Esophagus mucosa (tissue), 1 donor: ENCODE results near the gene LHFPL6. TPM values are rescaled to one million over a fixed set of nuclear protein-coding genes. Genes with fewer than 3 reads are reported as not detected.

Experiments
- ATAC-seq: fragments of 200-7000 bp; cut with Tn5 transposase; one replicate; pipeline ENCODE4 v1.9.1; 2020
- total RNA-seq: library from RNA; stranded (reverse); gene quantifications from one replicate; pipeline ENCODE4 v1.2.4, GENCODE V29; 2023
- donor health status: DM: yes; HTN: yes; CAD: no.

Gene LHFPL6
- total RNA-seq, 1 donor from 2014 or later, result 3.3 TPM

DNA sequence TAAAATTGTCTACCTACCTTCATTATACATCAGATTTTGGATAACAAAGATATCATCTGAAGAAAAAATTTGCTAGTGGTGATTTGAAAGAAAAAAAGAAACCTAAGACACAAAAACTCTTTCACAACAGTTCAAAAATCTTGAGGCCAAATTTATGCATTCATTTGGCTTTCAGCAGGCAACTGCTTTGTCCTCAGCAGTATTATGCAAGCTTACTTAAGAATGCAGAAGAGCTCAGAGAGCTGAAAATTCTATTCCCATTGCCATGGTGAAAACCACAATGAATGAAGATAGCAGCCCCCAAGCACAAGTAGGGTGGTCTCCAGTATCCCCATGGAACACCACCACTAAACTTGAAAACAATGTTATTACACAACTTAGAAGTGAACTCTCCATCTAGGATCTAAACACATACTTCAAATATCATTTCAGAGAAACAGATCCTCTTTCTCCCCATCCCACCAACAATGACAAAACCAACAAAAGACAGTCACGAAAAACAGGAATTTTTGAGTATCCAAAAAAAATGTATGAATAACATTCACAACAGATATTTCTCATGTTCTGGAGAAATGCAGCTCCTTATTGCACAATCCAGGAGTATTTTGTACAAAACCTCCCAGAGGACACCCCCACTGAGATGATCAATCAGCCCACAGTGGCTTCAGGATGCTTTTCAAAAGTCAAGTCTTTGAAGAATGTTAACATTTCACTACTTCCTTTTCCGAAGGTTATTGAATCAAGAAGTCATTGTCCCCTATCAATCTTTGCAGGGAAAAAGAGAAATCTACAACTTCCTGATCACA, 192.7 kb downstream of the LHFPL6 start:
- ATAC-seq, result no peak

DNA sequence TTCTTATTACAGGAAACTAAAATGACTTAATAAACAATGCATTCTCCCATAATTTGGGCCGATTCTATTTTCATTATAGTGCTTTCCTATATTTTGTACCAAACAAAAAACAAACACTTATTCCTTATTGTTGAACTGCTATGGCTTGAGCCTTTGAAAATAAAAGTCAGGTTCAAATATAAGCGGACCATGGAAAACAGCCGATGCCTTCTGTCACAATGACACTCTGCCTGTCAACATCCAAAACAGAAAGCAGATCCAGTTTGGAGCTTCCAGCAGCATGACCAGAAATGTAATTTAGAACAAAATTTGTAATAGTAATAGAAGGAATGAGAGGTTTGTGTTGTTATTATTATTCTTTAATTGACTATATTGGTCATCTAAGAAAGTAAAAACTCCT, 194.5 kb downstream of the LHFPL6 start:
- ATAC-seq, result no peak

DNA sequence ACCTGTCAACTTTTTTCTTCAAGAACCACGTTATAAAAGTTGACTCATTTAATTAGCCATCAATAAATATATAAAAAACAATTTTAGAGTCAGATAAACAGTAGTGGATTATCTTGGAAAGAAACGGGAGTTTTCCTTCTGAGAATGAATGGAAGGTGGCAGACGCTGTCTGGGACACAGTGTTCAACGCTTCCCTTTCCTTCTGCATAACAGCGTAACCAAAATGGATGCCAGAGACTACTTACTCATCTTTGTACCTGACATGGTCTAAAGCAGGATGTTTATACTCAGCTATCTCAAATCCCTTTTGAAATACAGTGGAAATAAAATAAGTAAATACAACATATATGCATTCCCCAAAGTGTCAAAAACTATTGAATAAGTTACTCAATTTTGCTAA, 195.2 kb downstream of the LHFPL6 start:
- no peak for ATAC-seq

DNA sequence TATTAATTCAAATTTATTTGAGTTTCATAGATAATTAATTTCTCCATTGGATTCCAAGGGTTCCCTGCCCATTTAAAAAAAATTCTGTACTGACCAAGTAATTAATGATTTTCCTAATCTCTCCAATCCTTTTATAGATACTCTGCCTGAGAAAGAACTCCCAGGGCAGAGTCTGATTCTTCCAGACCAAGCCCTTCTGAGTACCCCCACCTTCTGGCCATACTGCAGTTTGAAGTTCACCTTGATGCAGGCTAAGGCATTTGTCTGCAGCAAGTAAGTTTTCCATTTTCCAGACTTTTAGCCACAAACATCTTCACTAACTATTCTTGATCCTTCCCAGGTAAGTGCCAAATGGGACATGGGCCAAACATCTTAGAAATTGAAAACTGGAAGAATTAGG, 195.9 kb downstream of the LHFPL6 start:
- ATAC-seq, result no peak

DNA sequence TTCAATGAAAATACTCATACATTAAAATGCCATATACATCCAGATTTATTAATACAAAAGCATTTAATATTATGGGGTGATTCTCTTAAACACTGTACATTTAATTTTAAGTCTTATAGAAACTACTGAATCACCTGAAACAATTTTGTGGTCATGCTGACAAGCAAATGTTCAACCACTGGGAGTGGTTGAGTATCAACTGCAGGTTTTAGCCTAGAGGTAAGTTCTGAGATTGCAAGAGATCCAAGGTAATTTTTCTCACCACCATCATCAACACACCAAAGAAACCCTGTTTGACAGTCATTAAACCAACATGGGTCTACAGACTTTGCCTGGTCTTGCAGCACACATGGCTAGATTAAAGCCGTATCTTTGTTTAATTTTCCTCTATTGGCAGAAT, 196.3 kb downstream of the LHFPL6 start:
- no peak for ATAC-seq

DNA sequence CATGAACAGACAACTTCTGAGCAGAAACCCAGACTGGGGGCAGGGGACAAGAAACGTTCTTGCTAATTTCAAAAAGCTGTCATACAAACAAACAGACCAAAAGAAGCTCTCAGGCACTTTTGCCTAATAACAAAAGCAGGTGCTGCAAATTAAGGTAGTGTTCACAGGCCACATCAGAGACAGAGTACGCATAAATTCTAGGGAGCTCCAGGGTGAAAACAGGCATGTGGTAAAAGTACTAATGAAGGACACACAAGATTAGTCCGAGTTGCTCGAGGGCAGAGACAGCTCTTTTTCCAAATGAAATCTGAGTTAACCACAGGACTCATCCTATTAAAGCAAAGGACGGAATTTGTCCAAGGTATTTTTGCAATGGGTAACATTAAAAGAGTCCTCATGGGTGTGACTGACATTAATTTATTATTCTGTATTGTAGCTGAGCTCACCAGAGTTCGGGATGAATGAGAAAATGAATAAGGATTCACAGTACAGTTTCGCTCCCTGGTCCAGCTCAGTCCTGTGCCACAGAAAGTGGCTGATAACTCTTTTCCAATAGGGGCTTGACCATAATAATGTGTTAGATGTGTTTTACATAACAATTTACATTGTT, 197.3 kb downstream of the LHFPL6 start:
- no peak for ATAC-seq

DNA sequence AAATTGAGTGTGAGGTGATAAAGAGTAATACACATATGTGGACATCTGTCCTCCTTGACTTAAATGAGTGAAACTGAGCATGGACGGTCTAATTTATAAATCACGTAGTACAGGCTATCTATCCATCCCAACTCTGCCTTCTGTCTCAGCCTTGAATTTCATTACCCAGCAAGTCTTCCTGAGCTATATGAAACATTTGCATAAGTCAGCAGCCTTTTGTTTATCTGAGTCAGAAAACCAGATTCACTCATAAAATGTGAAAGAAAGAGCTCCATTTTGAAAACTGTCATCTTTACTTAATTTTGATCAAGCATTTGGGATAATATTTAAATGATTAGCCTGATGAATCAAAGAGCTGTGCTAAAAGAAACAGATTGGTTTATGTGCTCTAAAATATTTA, 197.9 kb downstream of the LHFPL6 start:
- ATAC-seq, result no peak

DNA sequence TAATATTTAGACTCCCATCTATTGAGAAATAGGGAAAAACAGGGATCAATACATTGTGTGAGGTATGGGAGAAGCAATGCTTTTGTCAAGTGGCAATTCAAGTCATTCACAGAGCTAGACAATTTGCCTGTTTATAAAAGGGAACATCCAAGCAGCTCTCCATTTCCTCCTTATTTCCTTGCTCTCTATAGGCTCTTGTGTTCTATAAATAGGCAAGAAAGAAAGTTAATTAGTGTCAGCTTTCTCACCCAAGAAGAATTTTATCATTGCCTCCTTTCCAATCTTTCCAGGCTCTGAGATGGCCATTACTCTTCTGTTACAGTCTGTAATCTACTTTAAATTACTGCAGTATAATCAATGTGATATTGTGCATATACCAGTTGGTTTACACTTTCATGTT, 199.9 kb downstream of the LHFPL6 start:
- no peak for ATAC-seq

DNA sequence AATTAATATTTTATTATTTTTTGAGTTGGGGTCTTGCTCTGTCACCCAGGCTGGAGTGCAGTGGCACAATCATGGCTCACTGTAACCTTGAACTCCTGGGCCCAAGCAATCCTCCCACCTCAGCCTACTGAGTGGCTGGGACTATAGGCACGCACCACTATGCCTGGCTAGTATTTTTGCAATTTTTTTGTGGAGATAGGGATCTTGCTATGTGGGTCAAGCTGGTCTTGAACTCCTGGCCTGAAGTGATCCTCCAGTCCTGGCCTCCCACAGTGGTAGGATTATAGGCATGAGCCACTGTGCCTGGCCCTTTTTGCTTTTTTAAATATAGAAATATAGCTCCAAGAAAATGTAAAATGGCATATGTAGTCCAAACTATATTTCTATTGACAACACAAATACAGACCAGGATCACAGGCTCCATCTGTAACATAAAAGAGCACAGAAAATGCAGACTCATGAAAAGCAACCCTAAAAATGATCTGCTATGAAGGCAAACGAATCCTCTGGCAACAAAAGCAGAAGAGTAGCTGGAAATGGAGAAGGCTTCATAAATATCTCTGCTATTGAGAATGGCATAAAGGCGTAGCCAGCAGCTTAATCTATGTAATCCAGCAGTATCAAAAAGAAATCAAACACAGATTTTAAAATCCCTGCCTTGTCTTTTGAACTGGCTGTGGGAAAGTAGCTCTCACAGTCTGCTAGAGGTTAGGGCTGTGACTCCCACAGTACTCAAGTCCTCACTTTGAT, 200.6 kb downstream of the LHFPL6 start:
- no peak for ATAC-seq

DNA sequence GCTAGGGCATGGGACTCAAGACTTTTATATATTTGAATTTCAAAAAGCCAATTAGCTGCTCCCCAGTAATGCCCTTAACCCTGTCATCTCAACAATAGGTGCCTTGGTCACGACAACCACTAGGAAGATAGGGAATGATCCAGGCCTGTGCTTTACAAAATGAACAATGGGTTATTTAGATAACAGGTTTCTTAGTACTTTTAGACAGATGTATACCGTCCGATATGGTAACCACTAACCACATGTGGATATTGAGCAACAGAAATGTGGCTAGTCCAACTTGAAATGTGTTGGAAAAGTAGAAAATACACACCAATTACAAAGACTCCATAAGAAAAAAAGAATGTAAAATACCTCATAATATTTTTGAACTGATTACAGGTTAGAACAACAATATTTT, 201.2 kb downstream of the LHFPL6 start:
- ATAC-seq, result no peak

DNA sequence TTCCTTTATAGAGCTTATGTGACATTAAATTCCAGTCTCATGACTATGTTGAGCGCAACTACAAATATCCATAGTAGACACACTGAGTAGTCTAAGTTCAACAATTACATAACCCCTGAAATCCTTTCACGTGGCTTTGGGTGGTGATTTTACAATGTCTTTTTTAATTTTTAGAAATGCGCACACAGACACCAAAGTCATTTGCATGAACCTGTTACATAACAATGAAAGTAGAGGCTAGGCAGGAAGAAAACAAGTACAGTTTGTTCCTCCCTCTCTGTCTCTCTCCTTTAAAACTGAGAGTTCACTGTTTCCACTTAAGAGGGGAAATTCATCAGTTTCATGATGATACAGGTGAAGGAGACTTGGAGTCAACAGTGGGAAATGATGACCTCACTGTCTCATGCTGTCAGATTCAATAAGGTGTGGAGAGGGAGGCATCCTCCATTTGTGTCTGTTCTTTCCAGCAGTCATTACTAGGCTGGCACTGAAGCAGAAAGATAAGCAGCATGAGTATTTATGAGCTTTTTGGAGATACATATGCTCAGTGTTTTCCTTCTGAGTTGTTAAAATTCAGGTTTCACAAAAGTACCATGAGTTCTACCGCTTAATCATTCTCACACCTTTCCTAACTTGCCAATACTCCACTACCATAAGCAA, 201.8 kb downstream of the LHFPL6 start:
- ATAC-seq, result no peak

DNA sequence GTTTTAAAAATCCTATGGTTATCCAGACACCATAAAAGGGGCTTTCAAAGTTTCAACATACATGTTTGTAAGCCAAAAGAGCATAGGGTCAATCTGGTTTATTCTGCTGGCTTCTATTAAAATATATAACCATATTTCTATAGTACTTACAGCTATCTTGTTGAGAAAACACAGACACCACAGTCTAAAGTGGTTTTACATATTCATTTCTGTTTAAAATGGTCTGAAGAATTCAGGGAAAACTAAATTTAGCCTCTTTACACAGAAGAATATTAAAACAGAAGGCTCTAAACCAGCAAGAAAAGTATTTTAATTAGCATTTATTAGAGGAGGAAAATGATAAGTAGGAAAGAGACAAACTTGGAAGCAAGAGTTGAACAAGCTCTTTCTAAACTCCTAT, 203.9 kb downstream of the LHFPL6 start:
- no peak for ATAC-seq

DNA sequence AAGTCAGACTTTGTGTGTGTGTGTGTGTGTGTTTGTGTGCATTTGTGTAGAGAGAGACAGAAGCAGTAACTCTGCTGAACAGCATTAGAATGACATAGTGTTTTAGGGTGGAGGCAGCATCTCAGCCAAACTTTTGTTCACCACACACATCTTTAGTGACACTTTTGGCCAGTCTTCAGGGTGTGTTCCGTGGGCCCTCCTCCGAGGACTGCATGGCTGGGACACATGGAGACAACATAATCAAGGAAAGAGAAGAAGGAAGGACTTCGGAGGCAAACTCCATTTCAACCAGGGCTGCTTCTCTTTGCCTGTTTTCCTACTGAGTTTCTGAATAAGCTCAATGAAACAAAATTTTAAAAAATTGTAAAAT, 205.1 kb downstream of the LHFPL6 start:
- ATAC-seq, result no peak

DNA sequence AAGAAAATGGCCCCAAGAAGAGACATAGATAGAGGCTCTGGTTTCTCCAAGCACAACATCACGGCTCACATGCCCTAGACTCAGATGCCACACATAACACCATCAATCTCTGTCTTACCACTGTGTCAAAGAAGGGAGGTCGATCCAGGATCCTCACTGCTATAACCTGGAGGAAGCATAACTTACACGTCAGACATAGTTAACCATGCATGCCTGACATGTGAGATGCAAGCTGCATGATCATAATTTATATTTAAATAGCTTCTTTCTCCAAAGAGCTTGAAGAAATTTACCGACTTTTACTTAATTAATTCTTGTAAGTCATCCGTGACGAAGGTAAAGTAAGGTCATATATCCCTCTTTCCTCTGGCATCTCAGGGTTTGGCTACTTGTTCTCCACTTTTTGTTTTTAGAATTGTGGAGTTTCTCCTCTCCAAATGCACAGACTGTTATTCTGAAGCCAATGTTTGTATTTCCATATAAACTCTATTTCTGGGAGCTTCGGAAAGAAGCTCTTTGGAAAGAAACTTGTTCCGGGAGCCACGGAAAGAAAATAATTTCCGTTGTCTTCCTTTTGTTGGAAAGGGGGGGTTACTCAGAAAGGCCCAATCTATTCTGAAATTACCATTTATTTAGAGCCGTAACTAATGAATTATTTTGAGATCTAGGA, 205.6 kb downstream of the LHFPL6 start:
- ATAC-seq, result no peak

DNA sequence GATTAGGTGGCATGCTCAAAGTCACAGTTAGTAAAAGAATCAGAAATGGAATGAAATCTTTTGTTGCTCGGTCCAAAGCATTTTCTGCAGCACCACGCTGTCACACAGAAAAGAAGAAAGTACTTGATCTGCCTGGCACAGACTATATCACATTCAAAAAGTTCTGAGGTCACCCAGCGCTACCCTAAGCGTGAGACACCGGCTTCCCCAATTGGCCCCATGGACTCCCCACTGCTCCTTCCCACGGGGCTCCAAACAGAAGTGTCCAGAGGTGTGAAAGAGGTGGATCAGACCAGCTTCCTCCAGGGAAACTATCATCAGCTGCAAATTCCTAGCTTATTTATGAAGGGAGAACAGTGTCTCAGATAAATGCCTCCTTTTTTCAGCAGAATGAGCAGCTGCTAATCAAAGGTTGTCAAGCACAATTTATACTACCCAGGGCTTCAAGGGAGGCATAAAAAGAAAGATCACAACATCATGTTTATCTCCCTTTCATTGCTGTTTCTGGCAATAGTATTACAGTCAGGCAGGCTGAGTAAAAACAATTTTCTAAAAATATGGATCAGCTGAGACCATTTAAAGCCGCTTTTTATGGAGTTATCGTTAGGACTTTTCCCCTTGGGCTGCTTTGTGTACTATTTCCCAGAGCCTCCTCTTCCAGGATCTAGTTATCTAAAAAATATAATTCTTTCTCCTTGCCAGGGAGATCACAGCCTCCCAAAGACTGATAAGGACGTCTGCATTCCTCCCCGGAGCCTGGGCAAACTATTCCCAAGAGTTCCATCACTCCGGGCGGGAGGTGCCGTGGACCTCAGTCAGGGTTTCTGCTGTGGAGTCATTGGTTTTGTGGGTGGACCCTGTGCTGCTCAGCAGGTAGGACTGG, 208.0 kb downstream of the LHFPL6 start:
- ATAC-seq, result no peak

DNA sequence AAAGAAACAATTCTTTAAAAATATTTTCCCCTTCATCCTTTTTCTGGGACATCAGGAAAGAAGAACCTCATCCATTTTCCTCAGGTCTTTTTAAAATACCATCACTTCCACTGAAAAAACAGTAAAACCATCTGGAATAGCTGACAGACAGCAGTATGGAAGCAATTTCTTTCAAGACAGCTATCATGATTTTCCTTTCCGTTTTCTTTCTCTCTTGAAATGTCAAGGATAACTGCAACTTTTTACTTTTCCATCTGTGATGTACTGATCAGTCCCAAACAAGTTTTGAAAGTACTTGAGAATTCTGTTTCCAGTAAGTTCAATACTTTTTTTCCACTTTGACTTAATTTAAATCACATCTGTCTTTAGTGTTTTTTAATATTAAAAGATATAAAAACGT, 211.2 kb downstream of the LHFPL6 start:
- no peak for ATAC-seq

DNA sequence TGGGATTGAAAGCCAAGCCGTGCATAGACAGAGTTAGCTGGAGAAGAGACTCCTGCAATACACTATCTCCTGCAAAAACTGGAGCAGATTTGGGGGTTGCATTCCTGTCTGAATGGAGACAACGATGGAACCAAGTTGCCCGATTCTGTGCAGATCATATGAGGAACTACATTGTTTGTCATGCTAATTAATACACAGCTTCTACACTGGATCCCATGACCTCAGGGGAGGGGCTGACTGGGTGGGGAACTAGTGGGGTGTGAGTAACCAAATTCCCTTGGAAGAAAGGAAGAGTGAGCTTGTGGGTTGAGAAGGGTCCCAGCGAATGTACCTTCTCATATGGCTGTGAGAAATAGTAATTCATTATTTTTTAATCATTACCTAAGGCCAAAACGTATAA, 214.0 kb downstream of the LHFPL6 start:
- ATAC-seq, result no peak

DNA sequence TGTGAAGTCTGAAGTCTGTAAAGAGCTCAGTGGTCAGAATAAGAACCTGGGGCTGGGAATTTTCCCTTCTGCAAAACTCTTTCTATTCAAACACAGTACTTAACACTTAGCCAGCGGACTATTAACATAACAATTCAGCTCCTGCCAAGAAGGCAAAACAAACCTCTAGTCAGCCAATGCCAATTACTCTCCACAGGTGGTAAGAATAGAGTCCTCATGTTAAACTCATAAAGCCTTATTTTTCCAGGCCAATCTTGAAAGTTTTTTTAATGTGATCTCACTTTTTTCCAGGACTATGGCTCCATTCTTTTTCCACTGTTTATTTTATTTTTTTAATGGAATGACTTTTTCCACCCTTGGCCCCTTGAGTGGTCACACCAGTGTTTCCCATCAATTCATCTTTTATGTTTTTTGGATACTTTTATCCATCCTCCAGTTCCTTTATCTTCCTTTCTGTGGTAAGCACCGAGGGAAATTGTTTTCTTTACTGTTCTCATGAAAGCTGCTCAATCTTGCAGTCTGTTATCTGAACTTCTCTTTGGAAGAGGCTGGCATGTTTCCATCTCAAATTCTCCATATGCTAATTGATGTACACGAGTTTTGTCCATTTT, 217.3 kb downstream of the LHFPL6 start:
- ATAC-seq, result no peak

DNA sequence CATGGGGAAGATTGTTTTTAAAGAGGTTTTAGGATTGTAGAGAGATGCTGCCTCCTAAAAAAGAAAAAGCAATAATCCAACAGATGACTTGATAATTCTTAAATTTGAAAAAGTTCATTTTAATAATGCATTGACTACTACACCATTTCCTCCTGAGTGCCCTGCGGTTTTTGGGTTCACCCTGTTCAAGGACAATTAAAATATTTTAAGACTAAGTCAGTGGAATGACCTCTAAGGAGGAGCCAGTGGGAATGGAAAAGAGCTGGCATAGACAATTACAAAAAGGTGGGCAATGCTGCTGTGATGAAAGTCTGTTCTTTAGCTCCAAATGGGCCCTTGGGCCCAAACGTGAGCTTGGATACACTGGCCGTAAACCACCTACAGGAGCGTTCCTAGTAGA, 217.8 kb downstream of the LHFPL6 start:
- no peak for ATAC-seq

DNA sequence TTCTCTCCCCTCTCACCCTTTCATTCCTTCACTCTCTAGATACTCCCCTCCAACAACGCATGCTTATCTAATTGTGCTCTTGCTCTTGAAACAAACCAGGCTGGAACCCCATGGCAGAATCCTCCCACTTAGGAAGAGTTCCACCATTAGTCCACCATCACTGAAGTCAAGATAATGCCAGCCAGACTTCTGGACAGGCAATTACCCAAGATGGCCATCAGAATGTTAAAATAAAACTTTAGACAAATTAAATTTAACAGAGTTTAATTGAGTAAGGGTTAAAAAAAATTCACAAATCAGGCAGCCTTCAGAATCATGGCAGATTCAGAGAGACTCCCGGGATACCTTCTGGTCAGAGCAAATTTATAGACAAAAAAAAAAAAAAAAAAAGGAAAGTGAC, 221.5 kb downstream of the LHFPL6 start:
- ATAC-seq, result no peak
